ENCODE data around the gene CDC14A.

The CDC14A gene

GRCh38 chr1:100499194-100499811 lies 147.0 kb downstream of the CDC14A start:
- no peak for DNase-seq

GRCh38 chr1:100502052-100502792 lies 149.9 kb downstream of the CDC14A start:
- no peak for DNase-seq

- no peak for DNase-seq
Observed at GRCh38 chr1:100506217-100506616, 153.9 kb downstream of the CDC14A start.

- DNase-seq, result no peak
Observed at GRCh38 chr1:100510451-100510850, 158.1 kb downstream of the CDC14A start.

- DNase-seq, result no peak
Observed at GRCh38 chr1:100511058-100511457, 158.8 kb downstream of the CDC14A start.

- no peak for DNase-seq
Observed at GRCh38 chr1:100511773-100512172, 159.5 kb downstream of the CDC14A start.

- DNase-seq, result no peak
Observed at GRCh38 chr1:100512803-100513352, 160.6 kb downstream of the CDC14A start.

GRCh38 chr1:100516857-100517256 lies 164.6 kb downstream of the CDC14A start:
- no peak for DNase-seq

GRCh38 chr1:100517515-100517914 lies 165.2 kb downstream of the CDC14A start:
- no peak for DNase-seq

- no peak for DNase-seq
Observed at GRCh38 chr1:100518023-100518422, 165.7 kb downstream of the CDC14A start.

- no peak for DNase-seq
Observed at GRCh38 chr1:100523038-100523652, 170.8 kb downstream of the CDC14A start.

GRCh38 chr1:100524355-100524754 lies 172.0 kb downstream of the CDC14A start:
- no peak for DNase-seq

GRCh38 chr1:100526894-100527293 lies 174.6 kb downstream of the CDC14A start:
- DNase-seq, result no peak

GRCh38 chr1:100528871-100529270 lies 176.6 kb downstream of the CDC14A start:
- DNase-seq, result no peak

GRCh38 chr1:100530141-100530540 lies 177.8 kb downstream of the CDC14A start:
- DNase-seq, result no peak

- peak in 1 of 2 experiments; percentile 11 for DNase-seq
Observed at GRCh38 chr1:100530880-100531487, 178.7 kb downstream of the CDC14A start.

GRCh38 chr1:100532645-100533044 lies 180.3 kb downstream of the CDC14A start:
- no peak for DNase-seq

- no peak for DNase-seq
Observed at GRCh38 chr1:100535264-100535663, 183.0 kb downstream of the CDC14A start.

- peak in 1 of 2 experiments; percentile 17 for DNase-seq
Observed at GRCh38 chr1:100536031-100536430, 183.7 kb downstream of the CDC14A start.

- DNase-seq, result peak; percentile 47 to 54
Observed at GRCh38 chr1:100538913-100539835, 186.9 kb downstream of the CDC14A start.

GRCh38 chr1:100539836-100540536 lies 187.7 kb downstream of the CDC14A start:
- DNase-seq, result peak; percentile 26 to 28

- DNase-seq, result no peak
Observed at GRCh38 chr1:100542285-100542684, 190.0 kb downstream of the CDC14A start.
